Brain microvascular endothelial cell (primary cell): ENCODE measurements around the gene SRGAP3.

Experiments used
- DNase-seq: peaks from one replicate; pipeline ENCODE4 v3.0.0-alpha.2; 2020
- H3K27ac ChIP-seq: fragments of 250-450 bp; sonication (Bioruptor Pico); 2 replicates; pipeline ENCODE4 v1.5.1; 2020; ENCODE audit warnings: mild to moderate bottlenecking, moderate library complexity
- H3K27me3 ChIP-seq: fragments of 250-450 bp; sonication (Bioruptor Pico); replicated peaks from 2 replicates; pipeline ENCODE4 v1.5.1; 2020; ENCODE audit warnings: mild to moderate bottlenecking
- H3K36me3 ChIP-seq: fragments of 250-450 bp; sonication (Bioruptor Pico); replicated peaks from 2 replicates; pipeline ENCODE4 v1.5.1; 2020; ENCODE audit warnings: mild to moderate bottlenecking
- H3K4me3 ChIP-seq: 2 replicates; pipeline ENCODE4 v1.5.1; 2011; ENCODE audit warnings: low read depth, mild to moderate bottlenecking, control low read depth, low read length, moderate library complexity
- CTCF ChIP-seq: IDR thresholded peaks from 2 replicates; pipeline ENCODE4 v1.5.1; 2011; ENCODE audit warnings: low read depth, mild to moderate bottlenecking, moderate library complexity, low read length, control low read depth, inconsistent platforms; ENCODE audit errors: missing control alignments
- in situ Hi-C: cut with HindIII; loops from 2 replicates; pipeline ENCODE4 v1.10.0; 2017; ENCODE audit warnings: low sequenced_read_pairs, low pct_ligation_motif_present

The SRGAP3 gene

GRCh38 chr3:9108876-9109567 lies 140.4 kb downstream of the SRGAP3 start:
- in situ Hi-C loops: no loop called here
- Histone ChIP-seq H3K4me3 (no peak overlapping the region), H3K27me3 (no peaks in the 10 kb centered on the region), H3K27ac (no peak overlapping the region), H3K36me3 (no peaks in the 10 kb centered on the region)
- no peak for TF ChIP-seq CTCF
- no peak for DNase-seq

- Histone ChIP-seq H3K27me3 (no peaks in the 10 kb centered on the region), H3K27ac (no peak overlapping the region), H3K4me3 (no peak overlapping the region), H3K36me3 (no peaks in the 10 kb centered on the region)
- no peak for DNase-seq
- in situ Hi-C loops: no loop called here
- TF ChIP-seq CTCF: no peak
Observed at GRCh38 chr3:9107738-9108137, 141.7 kb downstream of the SRGAP3 start.

GRCh38 chr3:9105421-9105820 lies 144.0 kb downstream of the SRGAP3 start:
- no peaks in the 10 kb centered on the region for H3K27me3 ChIP-seq
- no peak for DNase-seq
- H3K27ac ChIP-seq: no peak overlapping the region
- TF ChIP-seq CTCF: no peak
- H3K4me3 ChIP-seq: no peak overlapping the region
- in situ Hi-C loops: no loop called here
- no peaks in the 10 kb centered on the region for H3K36me3 ChIP-seq

GRCh38 chr3:9104121-9104520 lies 145.3 kb downstream of the SRGAP3 start:
- no peaks in the 10 kb centered on the region for H3K36me3 ChIP-seq
- TF ChIP-seq CTCF: no peak
- in situ Hi-C loops: no loop called here
- H3K4me3 ChIP-seq: no peak overlapping the region
- no peak overlapping the region for H3K27ac ChIP-seq
- DNase-seq: no peak
- H3K27me3 ChIP-seq: no peaks in the 10 kb centered on the region

GRCh38 chr3:9102240-9102981 lies 147.0 kb downstream of the SRGAP3 start:
- in situ Hi-C loops: no loop called here
- no peaks in the 10 kb centered on the region for H3K27me3 ChIP-seq
- TF ChIP-seq CTCF: no peak
- no peak for DNase-seq
- no peak overlapping the region for H3K4me3 ChIP-seq
- H3K36me3 ChIP-seq: no peaks in the 10 kb centered on the region
- H3K27ac ChIP-seq: no peak overlapping the region

- H3K27ac ChIP-seq: no peak overlapping the region
- TF ChIP-seq CTCF: no peak
- H3K36me3 ChIP-seq: no peaks in the 10 kb centered on the region
- in situ Hi-C loops: no loop called here
- no peak overlapping the region for H3K4me3 ChIP-seq
- H3K27me3 ChIP-seq: no peaks in the 10 kb centered on the region
- DNase-seq: no peak
Observed at GRCh38 chr3:9101286-9101685, 148.2 kb downstream of the SRGAP3 start.
